Stromal cell of bone marrow (primary cell): Measurements from ENCODE around the gene HYOU1.
"Not testable (repeated sequence)": the region's sequence is repeated elsewhere in the genome, so short reads cannot be mapped to it uniquely, and the experiment has no call there.

Source experiments
- DNase-seq: peaks from one replicate; pipeline ENCODE4 v3.0.0-alpha.2; 2012; ENCODE audit warnings: low read depth

The HYOU1 gene

DNA sequence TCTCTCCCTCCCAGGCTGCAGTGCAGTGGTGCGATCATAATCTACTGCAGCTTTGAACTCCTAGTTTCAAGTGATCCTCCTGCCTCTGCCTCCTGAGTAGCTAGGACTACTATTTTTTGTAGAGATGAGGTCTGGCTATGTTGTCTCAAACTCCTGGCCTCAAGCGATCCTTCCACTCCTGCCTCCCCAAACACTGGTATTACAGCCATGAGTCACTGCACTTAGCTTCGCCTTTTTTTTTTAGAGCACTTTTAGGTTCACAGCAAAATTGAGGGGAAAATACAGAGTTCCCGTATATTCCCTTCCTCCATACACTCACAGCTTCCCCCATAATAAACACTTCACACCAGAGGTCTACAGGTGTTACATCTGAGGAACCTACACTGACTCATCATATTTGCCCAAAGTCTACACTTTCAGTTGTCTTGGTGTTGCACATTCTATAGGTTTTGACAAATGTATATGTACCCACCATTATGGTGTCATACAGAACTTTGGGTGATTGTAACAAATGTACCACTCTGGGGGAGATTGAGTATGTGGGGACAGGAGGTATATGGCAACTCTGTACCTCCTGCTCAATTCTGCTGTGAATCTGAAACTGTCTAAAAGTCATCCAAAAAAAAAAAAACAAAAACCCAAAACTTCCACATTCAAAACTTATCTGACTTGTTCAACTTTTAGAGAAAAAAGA is 15.0 kb downstream of the HYOU1 start:
- no peak for DNase-seq

DNA sequence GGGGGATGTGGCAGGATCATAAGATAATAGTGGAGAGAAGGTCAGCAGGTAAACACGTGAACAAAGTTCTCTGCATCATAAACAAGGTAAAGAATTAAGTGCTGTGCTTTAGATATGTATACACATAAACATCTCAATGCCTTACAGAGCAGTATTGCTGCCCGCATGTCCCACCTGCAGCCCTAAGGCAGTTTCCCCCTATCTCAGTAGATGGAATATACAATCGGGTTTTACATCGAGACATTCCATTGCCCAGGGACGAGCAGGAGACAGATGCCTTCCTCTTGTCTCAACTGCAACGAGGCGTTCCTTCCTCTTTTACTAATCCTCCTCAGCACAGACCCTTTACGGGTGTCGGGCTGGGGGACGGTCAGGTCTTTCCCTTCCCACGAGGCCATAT is 17.5 kb downstream of the HYOU1 start:
- DNase-seq, result not testable (repeated sequence)

DNA sequence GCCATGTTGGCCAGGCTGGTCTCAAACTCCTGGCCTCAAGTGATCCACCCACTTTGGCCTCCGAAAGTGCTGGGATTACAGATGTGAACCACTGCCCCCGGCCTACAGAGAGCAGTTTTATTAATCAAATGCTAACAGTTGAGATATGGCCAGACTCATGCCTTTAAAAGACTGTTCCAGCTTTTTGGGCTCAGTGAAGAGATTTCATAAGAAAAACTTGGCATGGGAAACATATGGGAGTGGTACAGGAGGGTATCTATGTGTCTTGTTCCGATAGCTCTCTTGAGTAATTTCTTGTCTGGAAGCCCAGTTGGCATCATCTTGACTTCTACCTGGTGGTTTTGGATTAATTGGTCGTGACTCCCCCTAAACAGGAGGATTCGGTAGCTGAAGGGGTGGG is 18.1 kb downstream of the HYOU1 start:
- DNase-seq, result no peak

DNA sequence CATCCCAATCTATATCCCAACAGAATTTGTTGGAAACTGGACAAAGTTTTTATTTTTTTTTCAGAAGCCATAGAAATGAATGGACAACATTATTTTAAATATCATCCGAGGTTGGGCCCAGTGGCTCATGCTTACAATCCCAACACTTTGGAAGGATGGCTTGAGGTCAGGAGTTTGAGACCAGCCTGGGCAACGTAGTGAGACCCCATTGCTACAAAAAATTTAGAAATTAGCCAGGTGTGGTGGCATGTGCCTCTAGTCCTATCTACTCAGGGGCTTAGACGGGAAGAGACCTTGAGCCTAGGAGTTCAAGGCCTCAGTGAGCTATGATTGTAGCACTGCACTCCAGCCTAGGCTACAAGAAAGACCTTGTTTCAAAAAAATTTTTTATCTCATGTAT is 22.2 kb downstream of the HYOU1 start:
- DNase-seq, result no peak

DNA sequence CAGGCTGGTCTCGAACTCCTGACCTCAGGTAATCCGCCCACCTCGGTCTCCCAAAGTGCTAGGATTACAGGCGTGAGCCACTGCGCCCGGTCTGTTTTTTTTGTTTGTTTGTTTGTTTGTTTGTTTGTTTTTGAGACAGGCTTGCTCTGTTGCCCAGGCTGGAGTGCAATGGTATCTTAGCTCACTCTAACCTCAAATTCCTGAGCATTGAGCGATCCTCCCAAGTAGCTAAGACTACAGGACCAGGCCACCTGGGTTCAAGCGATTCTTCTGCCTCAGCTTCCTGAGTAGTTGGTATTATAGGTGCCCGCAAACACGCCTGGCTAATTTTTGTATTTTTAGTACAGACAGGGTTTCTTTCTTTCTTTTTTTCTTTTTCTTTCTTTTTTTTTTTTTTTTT is 23.6 kb downstream of the HYOU1 start:
- not testable (repeated sequence) for DNase-seq

DNA sequence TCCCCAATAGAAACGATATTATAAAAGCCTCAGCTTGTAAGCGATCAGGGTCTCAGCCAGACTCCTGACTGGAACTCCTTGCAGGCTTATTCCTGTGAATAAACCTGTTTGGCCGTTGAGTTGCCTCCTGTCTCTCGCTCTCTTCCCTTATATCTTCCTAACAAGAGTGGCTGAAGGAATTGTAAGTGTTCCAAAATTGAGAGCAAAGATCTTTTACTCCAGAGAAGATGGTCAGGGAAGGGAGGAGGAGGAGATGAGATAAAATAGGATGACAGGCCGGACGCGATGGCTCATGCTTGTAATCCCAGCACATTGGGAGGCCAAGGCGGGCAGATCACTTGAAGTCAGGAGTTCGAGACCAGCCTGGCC is 25.1 kb downstream of the HYOU1 start:
- DNase-seq, result no peak

DNA sequence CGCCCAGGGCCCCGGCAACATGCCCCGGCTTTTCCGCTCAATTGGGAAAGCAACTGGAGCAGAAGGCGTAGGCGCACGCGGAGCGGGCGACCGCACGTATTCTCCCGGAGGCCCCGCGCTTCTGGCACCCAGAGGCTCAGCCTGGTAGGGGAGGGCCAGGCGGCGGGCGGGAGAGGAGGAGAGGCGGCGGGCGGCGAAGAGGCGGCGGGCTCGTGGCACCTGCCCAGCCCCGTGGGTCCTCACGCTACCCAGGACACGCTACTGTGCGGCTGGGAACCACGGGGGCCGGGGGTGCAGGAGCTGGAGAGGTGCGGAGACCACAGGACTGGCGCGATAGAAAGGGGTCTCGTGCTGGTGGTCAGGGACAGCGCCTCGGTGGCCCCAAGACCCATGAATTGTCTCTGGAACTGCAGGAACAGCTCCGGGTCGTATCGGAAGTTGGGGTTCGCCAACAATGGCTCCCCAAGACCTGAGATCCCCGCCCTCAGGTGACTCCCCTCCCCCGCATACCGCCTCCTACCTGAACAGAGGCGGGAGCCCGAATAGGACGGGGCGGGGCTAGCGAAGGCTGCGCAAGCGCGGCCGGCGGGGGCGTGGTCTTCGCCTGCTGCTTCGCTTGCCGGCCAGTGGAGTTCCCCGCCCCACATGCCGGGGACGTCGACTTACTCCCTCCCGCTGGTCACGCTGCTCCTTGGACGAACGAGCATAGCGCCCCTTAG is 26.5 kb downstream of the HYOU1 start, which contains the start of gene SLC37A4:
TSS of gene SLC37A4 (minus strand) at position 549 of the 719 bp plus-strand sequence.
- DNase-seq, result peak; percentile 94

DNA sequence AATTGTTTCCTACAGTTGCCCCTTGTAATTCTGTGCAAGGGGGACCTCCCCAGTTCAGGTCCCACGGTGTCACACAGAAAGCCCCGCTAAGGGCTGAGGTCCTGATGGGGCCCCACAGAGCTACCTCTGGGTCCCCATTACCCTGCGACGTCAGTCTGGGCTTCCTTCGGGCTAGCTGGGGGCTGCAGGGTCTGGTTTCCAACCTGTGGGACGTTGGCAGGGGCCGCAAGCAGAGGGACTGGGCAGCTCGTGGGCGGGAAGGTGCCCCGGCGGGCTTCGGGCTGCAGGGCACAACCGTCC is 27.0 kb downstream of the HYOU1 start:
- no peak for DNase-seq

DNA sequence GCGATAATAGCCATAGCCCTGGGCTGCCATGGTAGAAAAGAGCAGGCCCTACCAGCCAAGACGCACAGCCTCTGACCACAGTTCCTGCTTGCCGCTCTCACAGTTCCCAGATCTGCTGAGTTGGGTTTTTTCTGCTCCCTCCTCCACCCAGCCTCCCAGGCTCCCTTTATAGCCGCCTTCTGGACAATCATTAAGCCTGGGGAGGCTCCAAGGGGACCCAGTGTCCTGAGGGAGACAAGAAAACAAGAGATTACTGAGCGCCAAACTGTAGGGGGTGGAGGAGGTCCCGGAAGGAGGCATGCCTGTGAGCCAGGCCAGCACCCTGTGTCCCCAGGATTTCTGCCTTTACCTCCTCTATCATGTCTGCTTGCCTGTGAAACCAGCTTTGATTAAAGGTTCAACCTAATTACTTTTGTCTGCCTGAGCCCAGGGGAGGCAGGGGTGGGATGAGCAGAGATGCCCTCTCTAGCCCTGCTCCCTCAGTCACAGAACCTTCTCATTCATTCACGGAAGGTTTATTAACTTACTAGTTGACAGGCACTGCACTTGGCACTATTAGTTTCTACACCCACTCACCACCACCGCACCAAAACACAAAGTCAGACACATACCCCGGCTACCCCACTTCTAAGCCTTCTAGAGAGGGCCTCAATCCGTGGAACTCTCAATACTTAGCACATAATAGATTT is 27.5 kb downstream of the HYOU1 start:
- DNase-seq, result no peak

DNA sequence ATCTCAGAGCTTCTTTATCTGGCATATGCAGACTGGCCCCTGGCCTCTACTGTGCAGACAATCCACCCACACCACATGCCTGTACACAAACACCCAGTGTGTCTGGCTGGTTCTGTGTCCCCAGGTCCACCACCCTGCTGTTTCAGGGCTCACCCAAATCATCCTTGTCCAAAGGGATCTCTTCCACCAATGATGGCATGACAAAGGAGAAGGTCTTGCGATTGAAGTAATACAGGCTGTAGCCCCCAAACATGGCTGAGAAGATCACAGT is 28.0 kb downstream of the HYOU1 start:
- no peak for DNase-seq

DNA sequence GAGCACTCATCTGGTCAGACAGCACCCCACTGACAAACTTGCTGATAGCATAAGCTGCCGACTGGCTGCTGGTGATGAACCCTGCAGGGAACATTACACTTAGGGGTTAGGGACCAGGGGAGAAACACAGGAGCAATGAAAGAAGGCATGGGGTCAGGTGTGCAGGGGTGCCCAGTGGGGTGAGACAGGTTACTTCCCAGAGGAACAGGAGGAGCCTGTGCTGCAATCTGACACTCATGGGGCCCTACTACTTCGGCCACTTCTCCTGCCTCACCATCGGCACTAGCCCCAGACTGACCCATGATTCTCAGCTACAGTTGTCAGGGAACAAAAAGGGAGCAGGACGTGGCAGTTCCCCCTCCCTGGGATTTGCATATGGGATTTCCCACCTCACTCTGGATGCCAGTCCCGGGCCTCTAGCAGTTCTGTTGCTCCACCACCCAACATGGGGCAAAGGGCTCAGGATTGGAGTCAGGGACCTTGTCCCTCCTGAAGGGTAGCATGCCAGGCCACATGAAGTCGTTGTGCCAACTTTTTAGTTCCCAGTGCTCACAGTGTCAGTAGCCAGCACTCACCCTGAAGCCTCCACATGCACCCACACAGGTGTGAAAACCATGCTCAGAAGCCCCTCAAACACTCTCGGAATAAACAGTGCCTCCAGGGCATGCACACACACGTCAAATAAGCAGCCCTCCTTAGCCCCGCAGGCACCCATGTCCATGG is 28.5 kb downstream of the HYOU1 start:
- no peak for DNase-seq

DNA sequence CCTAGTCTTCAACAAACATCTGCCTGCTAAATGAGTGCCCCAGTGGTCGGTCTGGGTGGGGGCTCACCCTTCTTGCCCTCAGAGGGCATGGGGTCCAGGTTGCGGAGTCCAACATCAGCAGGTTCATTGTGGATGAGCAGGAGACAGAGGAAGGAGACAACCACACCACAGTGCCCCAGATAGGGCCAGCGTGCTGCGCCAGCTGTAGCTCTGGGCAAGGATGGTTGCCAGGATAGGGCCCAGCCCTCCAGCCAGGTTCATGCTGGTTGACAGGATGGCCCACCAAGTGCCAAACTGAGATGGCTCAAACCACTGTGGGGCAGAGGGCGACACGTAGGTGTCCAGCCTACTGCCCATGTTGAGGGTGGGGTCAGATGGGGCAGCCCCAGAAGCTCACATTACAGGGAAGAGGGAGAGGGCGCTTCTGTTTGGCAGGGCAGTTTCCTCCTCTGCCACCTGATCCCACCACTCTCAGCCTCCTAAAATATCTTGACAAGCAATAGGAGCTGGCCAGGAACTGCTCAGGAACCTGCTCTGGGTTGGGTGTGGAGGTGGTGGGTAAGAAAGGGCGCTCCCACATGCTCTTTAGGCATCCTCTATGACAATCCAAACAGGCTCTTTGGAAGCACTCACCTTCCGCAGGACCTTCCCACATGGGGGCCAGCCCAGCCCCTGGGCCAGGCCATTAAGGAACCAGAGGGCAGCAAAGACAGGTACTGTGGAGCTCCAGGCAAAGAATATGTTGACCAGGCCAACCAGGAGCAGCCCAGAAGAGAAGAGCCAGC is 29.3 kb downstream of the HYOU1 start:
- DNase-seq, result no peak

DNA sequence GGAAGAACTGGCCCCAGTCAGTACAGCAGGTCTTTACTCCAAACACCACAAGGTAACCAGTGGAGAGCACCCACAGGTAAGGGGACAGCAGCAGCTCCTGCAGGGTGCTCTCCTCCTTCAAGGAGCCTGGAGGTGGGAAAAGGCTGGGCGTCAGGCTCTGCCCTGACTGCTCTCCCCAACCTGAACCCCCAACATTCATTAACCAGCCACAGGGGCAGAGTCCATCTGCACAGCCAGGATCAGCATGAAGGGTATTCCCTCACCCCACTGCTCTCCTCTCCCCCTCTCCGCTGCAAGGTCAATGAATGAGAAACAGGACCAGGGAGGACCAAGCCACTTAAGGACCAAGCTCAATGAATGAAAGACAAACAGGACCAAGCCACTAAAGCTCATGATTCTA is 30.0 kb downstream of the HYOU1 start:
- no peak for DNase-seq

DNA sequence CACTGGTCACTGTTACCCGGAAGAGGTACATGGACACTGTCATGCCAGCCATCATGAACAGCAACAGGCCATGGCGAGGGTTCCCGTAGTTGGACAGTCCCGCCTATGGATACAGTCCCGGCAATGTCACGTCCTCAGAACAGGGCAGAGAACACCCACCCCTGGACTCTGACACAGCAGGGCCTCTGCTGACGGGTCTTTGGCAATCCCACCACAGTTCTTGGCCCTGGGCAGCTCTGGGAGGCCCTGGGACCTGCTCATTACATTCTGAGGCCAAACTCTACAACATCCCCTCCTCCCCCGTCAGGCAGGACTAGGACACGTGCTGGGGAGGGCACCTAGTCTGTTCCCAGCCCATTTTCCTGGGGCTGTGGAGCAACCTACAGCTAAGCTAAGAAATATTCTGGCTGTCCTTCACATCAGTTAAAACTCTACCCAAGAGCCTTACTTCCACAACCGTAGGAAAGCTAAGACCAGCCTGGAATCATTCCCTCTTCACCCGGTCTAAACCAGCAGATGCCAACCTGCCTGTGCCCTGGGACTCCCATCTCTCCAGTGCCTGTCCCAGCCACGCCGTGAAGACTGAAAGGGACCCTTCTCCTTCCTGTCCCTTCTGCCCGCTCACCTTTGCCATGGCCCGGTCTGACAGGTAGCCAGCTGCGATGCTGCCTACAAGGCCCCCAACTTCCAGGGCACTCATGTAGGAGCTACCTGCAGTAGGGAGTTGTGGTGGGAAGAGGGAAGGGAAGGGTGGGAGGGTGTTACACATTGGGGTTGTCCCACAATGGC is 30.8 kb downstream of the HYOU1 start:
- DNase-seq, result no peak

DNA sequence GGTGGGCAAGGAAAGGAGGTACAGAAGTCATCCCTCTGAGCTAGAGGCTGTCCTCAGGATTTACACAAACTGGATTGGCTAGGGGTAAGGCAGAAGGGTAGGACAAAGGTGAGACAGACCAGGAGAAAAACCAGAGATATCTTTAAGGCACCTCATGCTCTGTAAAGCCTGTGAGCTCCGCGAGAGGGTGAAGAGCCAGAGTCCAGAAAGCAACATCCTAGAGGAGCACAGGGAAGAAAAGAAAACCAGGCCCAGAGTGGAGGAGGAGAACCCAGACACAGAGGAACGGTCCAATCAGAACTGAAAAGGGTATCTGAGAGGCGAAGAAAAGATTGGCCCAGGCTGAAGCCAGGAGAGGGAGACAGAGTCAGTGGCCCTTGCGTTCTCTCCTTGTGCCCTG is 31.5 kb downstream of the HYOU1 start:
- no peak for DNase-seq

DNA sequence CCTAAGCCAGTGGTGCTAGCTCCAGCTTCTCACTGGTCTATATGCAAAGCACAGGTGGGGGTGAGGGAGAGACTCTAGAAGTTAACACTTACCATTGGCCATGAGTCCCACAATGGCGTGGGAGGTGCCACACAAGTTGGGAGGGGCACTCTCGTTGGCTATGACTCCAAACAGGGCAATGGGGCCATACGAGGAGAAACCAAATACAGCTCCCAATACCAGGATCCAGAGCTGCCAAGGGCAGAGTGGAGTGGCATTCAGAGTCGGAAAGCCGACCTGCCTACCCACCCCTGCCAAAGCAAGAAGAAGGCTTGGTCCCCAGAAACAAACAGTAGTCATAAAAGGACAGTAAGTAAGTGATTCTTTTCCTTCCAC is 31.9 kb downstream of the HYOU1 start:
- no peak for DNase-seq

DNA sequence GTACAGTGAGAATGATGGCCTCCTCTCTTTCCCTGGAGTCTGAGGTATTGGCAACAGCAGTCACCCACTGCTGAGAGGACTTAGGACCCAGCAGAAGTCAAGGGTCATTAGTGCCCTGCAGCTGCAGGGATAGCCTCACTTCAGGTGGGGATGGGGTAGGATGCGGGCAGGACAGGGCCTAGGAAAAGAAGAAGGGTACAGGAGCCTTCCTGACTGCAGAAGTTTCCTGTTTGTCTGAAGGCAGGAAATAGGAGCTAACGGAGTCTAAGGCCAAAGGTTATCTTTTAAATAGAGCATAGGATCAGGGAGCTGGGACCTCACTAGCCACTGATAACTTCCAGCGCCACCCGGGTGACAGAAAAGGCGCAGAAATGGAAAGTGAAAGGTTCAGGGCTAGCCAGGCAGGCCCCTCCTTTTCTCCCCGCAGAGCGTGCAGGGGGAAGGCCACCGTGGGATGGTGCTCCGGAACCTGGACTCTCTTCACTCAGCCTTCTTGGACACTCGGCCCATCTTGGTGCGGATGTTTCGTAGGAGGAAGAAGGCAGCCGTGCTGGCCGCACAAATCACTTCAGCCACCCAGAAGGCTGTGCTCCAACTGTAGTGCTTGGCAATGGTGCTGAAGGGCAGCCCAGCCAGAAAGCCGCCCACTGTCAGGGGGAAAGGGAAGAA is 32.4 kb downstream of the HYOU1 start:
- DNase-seq, result no peak

DNA sequence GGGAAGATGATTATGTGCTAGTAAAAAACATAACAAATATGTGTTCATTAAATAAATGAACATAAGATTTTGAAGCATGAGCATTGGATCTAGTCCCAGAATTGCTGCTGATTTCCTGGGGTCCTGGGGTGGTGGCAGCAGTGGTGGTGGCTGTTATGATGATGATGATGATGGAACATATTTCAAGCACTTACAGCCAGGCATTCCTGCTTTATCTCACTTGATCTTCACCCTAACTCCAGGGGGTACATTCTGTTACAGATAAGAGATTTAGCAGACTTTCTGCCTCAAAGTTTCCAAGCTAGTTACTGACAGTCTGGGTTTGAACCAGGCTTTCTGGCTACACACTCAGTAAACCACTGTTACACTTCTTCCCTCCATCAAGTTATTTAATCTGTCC is 33.3 kb downstream of the HYOU1 start:
- DNase-seq, result no peak

DNA sequence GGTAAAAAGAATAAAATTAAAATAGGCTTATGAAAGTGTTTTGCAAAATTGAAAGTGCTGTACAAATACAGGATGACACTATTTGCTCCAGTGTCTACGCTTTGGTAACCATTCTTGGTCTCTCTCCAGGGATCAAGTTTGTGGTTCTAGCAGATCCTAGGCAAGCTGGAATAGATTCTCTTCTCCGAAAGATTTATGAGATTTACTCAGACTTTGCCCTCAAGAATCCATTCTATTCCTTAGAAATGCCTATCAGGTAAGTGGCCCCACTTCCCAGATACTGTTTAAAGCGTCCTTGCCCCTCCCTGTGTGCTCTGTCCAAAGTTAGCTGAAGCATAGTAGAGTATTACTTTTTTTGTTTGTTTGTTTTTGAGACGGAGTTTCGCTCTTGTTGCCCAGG is 35.4 kb downstream of the HYOU1 start:
- no peak for DNase-seq

DNA sequence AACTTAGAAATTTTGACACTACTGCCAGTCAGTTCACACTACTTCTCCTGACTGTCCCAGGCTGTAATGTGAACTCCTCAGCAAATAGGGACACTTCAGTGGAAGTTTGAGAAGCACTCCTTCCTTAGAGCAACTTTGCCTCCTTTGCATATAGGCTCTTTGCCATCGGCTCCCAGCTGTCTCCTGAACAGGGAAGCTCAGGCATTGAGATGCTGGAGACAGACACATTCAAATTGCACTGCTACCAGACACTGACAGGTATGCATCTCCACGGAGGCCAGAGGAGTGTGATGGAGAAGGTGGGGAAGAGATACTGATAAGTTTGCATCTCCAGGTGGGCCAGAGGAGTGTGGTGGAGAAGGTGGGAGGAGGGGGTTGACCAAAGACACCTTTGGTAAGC is 37.0 kb downstream of the HYOU1 start:
- DNase-seq, result no peak
